GM12864 (cell line): ENCODE data around the gene PSMD1.

Experiments used
- DNase-seq: peaks from one replicate; pipeline ENCODE4 v3.0.0-alpha.2; 2011; ENCODE audit warnings: low read depth
- H3K4me3 ChIP-seq: 2 replicates; pipeline ENCODE4 v1.5.1; 2011; ENCODE audit warnings: mild to moderate bottlenecking, low read depth, low read length, control low read depth
- TF ChIP-seq, protein P1 (sequence below): IDR thresholded peaks from 2 replicates; pipeline ENCODE4 v1.5.1; 2011; ENCODE audit warnings: low read depth, mild to moderate bottlenecking, moderate library complexity, low read length, control low read depth, inconsistent platforms; ENCODE audit errors: missing control alignments

The PSMD1 gene

GRCh38 chr2:231028889-231029288, 27.8 kb upstream of the PSMD1 start:
- DNase-seq: no peak
- TF ChIP-seq, protein P1, sequence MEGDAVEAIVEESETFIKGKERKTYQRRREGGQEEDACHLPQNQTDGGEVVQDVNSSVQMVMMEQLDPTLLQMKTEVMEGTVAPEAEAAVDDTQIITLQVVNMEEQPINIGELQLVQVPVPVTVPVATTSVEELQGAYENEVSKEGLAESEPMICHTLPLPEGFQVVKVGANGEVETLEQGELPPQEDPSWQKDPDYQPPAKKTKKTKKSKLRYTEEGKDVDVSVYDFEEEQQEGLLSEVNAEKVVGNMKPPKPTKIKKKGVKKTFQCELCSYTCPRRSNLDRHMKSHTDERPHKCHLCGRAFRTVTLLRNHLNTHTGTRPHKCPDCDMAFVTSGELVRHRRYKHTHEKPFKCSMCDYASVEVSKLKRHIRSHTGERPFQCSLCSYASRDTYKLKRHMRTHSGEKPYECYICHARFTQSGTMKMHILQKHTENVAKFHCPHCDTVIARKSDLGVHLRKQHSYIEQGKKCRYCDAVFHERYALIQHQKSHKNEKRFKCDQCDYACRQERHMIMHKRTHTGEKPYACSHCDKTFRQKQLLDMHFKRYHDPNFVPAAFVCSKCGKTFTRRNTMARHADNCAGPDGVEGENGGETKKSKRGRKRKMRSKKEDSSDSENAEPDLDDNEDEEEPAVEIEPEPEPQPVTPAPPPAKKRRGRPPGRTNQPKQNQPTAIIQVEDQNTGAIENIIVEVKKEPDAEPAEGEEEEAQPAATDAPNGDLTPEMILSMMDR: no peak
- H3K4me3 ChIP-seq: no peak overlapping the region

DNA sequence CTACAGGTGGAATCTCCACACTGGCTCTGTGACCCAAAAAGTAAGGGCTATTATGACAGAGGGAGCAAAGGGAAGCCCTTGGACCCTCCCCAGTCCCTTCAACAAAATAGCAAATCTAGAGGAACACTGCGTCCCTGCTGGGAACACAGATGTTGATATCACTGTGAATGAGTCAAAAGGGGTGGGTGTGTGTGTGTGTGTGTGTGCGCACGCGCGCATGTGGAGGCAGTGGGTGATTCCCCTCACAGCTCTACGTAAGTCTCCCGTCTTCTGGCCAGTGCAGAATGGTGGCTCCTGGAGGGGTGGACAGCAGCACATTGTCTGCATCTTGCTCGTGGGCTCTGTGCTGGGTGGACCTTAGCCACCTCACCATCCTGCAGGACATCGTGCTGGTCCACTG, 27.1 kb upstream of the PSMD1 start:
- no peak overlapping the region for H3K4me3 ChIP-seq
- DNase-seq: no peak
- TF ChIP-seq, protein P1: no peak

- TF ChIP-seq, protein P1: no peak
- no peak for DNase-seq
- H3K4me3 ChIP-seq: no peak overlapping the region
Measured at GRCh38 chr2:231030725-231031124, 25.9 kb upstream of the PSMD1 start.

DNA sequence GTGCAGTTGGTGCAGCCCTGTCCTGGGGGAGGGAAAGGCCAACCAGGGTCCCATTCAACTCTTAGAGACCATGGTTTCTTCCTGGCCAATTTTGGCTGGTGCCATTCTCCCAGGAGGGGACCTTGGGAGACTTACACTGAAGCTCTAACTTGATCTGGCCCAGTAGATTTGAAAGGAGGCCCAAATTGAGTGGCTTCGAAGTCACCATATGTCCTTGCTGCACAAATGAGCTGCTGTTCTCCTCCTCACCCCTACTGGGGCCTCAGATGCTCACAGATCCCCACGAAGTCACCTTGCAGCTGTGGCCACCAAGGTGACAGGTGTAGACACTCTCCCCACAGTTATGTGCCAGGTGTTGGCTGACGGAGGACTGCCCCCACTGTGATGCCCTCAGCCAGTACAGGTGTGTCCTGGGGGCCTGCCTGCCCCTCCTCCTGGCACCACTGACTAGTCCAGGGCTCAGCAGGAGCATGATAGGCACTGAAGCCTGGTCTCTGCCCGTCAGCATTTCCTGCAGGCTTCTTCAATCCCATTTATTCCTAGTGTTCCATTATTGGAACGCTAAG, 24.0 kb upstream of the PSMD1 start:
- TF ChIP-seq, protein P1: no peak
- no peak overlapping the region for H3K4me3 ChIP-seq
- DNase-seq: no peak

- DNase-seq: no peak
- no peak overlapping the region for H3K4me3 ChIP-seq
- TF ChIP-seq, protein P1: no peak
Measured at GRCh38 chr2:231033147-231034132, 23.2 kb upstream of the PSMD1 start.

DNA sequence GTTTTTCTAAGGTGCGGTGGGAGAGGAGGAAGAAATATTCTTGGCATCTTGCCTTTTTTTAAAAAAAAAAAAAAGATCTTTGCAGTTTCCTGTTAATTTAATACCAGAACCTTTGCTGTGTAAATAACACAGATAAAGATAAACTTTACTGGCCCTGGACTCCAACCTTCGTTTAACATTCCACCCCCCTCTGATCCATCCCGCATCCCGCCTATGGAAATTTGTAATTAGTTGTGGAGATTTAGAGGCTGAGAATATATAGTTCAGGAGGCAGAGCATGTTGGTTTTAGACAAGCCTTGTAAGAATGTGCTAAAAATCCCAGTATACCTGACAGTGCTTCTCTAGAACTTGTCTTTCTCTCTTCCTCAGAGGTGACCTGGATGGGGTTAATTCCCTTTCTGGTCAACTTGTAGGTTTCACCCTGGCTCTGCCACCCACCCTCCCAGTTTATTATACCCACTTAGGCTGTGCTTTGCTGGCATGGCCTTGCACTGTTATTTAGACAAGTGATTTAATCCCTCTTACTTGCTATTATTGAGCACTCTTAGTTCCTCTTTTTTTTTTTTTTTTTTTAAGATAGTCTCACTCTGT, 22.3 kb upstream of the PSMD1 start:
- TF ChIP-seq, protein P1: no peak
- H3K4me3 ChIP-seq: no peak overlapping the region
- DNase-seq: no peak
